HepG2 (cell line): ENCODE measurements around the gene C11orf24. TPM values are rescaled to one million over a fixed set of nuclear protein-coding genes. Genes with fewer than 3 reads are reported as not detected.
A peak's percentile ranks its signal among the peaks of the same experiment; 100 is the strongest.

Source experiments
- AGO2 ChIP-seq: fragments of 200-400 bp; formaldehyde crosslinking; optimal IDR thresholded peaks from 2 replicates; pipeline ENCODE3; 2017; ENCODE audit warnings: mild to moderate bottlenecking, low read depth, low read length, moderate library complexity
- DRAP1 ChIP-seq: IDR thresholded peaks from 2 replicates; pipeline ENCODE4 v1.6.1; 2016; ENCODE audit warnings: missing genetic modification reagents, missing compliant biosample characterization
- GTF3A ChIP-seq: sonication (generic); formaldehyde crosslinking; conservative IDR thresholded peaks from 2 replicates; pipeline ENCODE4 v1.4.0; 2020; ENCODE audit warnings: mild to moderate bottlenecking, missing genetic modification reagents
- HMGXB4 ChIP-seq, 2 experiments: sonication (generic) in 1 of 2; formaldehyde crosslinking in 1 of 2; IDR thresholded peaks; 2 replicates each; pipeline versions ENCODE4 v1.4.0 to v1.6.1; 2018 to 2020; ENCODE audit warnings: missing genetic modification reagents in 2 of 2, borderline replicate concordance in 1 of 2, low read depth in 1 of 2, mild to moderate bottlenecking in 1 of 2, missing biosample characterization in 1 of 2
- HNRNPK ChIP-seq: fragments of 200-400 bp; formaldehyde crosslinking; IDR thresholded peaks from 2 replicates; pipeline ENCODE4 v1.6.1; 2018; ENCODE audit warnings: low read length, low read depth, moderate library complexity, mild to moderate bottlenecking; ENCODE audit not compliant: poor library complexity, severe bottlenecking
- RBFOX2 ChIP-seq: fragments of 200-400 bp; formaldehyde crosslinking; IDR thresholded peaks from 2 replicates; pipeline ENCODE4 v1.6.1; 2017; ENCODE audit warnings: low read depth, mild to moderate bottlenecking, low read length
- SP1 ChIP-seq, 2 experiments: fragments of 450-650 bp in 1 of 2; sonication (generic) in 1 of 2; formaldehyde crosslinking in 1 of 2; IDR thresholded peaks; 2 replicates each; pipeline versions ENCODE4 v1.4.0 to v1.6.1; 2016 to 2020; ENCODE audit warnings: missing genetic modification reagents in 1 of 2
- SRF ChIP-seq: IDR thresholded peaks from 2 replicates; pipeline ENCODE4 v1.6.1; 2011; ENCODE audit warnings: mild to moderate bottlenecking, low read depth, low read length, moderate library complexity
- YEATS2 ChIP-seq: sonication (generic); formaldehyde crosslinking; IDR thresholded peaks from 2 replicates; pipeline ENCODE4 v1.4.0; 2020; ENCODE audit warnings: missing genetic modification reagents, borderline replicate concordance
- ZFY ChIP-seq: sonication (generic); formaldehyde crosslinking; IDR thresholded peaks from 2 replicates; pipeline ENCODE4 v1.4.0; 2020; ENCODE audit warnings: missing genetic modification reagents
- ZNF407 ChIP-seq: sonication (generic); formaldehyde crosslinking; IDR thresholded peaks from one replicate; pipeline ENCODE4 v1.5.1; 2020; ENCODE audit warnings: mild to moderate bottlenecking, missing genetic modification reagents; ENCODE audit errors: not compliant biosample characterization
- ZNF749 ChIP-seq: sonication (generic); formaldehyde crosslinking; IDR thresholded peaks from 2 replicates; pipeline ENCODE4 v1.8.0; 2022; ENCODE audit warnings: mild to moderate bottlenecking, missing genetic modification reagents, moderate library complexity, borderline replicate concordance
- ZNF788 ChIP-seq: sonication (generic); formaldehyde crosslinking; IDR thresholded peaks from 2 replicates; pipeline ENCODE4 v1.5.0; 2020; ENCODE audit warnings: mild to moderate bottlenecking, missing genetic modification reagents, borderline replicate concordance
- polyA plus RNA-seq, 8 experiments: library from polyadenylated mRNA; depleted of rRNA in 3 of 8; stranded (reverse) in 7 of 8; unstranded in 1 of 8; fragments of >200 nt; fragmentation: Illumina TruSeq in 4 of 8; extraction: Trizol in 4 of 8; gene quantifications; 2 replicates each; pipeline versions ENCODE4 v1.2.1 to v1.2.3, GENCODE V29; 2011 to 2016; ENCODE audit warnings: low read depth in 4 of 8, missing spikeins in 1 of 8, mixed read lengths in 1 of 8; ENCODE audit not compliant: insufficient read depth in 1 of 8
- total RNA-seq, 5 experiments: library from RNA; depleted of rRNA; stranded (reverse); fragments of >200 nt; fragmentation: Illumina TruSeq; extraction: Trizol; gene quantifications; 2 replicates each; pipeline ENCODE4 v1.2.3, GENCODE V29; 2016; ENCODE audit warnings: low read depth in 1 of 5
- TF ChIP-seq, protein P1 (sequence below): sonication (generic); formaldehyde crosslinking; IDR thresholded peaks from 2 replicates; pipeline ENCODE4 v1.9.0; 2021; ENCODE audit warnings: missing genetic modification reagents, borderline replicate concordance

The C11orf24 gene
- total and polyA plus RNA-seq, 2 of the 13 experiments (the other 11 are each of a cell fraction or from before 2014, with no cell fraction given) = 52.9 to 55.5 TPM

DNA sequence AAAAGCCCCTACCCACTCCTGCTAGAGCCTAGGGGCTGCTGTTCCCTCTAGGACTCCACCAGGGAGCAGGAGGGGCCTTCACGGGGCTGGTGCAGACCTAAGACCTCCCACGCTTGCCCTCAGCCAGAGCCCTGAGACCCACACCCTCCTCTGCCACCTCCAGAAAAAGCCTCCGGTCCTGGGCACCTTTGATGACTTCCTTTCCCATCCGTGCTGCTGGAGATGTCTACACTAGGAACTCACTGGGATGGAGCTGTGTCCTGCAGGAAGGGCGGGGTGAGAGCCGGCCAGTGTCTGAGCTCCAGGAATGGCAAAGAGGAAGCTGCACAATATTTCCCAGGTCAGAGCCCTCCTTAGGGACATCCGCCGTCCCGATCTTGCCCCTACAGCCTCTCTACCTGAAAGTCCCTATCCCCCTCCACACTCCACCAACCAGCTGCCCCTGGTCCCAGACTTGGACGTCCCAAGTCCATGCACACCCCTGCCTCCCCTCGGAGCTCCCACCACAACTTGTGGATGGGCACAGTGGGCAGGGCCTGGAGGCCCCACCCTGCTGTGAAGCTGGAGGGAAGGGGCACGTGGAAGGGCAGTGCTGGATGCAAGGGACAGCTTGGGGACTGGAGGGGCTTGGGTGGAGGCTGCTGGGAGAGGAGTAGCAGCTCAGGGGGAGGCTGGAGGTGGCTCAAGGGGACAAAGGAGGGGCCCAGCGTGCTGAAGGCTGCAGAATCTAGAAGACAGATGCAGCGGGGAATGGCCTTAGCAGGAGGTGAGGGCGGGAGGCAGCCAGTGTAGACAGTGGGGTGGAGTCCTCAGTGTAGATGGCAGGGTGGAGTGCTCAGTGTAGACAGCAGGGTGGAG is 27.1 kb upstream of the C11orf24 start (continued):
- 0 out of 2 replicates have a peak, but pooled peaks have one; percentile 10 for TF ChIP-seq GTF3A (CRISPR knock-in tag)
- TF ChIP-seq HMGXB4 (CRISPR knock-in tag; IDR thresholded peaks at IDR 0.05; ENCODE audit: borderline replicate concordance in 1 of 2, low read depth in 1 of 2) = peak in 1 of 2 experiments; percentile 26; a peak in 2 of 4 replicates
- TF ChIP-seq SRF = no peak
- TF ChIP-seq ZFY (CRISPR knock-in tag) = no peak; the same call in 1 of the 2 replicates
- peak; percentile 69 for TF ChIP-seq ZNF407
- TF ChIP-seq RBFOX2 = peak; percentile 57
- TF ChIP-seq AGO2 = peak; percentile 53
- TF ChIP-seq HNRNPK = peak; percentile 65
- 0 out of 2 replicates have a peak, but pooled peaks have one; percentile 27 for TF ChIP-seq ZNF749 (CRISPR knock-in tag)
- TF ChIP-seq DRAP1 (CRISPR knock-in tag) = peak; percentile 82
- peak; percentile 66; the same call in 1 of the 2 replicates for TF ChIP-seq ZNF788 (CRISPR knock-in tag)
- TF ChIP-seq, protein P1, sequence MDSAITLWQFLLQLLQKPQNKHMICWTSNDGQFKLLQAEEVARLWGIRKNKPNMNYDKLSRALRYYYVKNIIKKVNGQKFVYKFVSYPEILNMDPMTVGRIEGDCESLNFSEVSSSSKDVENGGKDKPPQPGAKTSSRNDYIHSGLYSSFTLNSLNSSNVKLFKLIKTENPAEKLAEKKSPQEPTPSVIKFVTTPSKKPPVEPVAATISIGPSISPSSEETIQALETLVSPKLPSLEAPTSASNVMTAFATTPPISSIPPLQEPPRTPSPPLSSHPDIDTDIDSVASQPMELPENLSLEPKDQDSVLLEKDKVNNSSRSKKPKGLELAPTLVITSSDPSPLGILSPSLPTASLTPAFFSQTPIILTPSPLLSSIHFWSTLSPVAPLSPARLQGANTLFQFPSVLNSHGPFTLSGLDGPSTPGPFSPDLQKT (CRISPR knock-in tag) = no peak
- TF ChIP-seq YEATS2 (CRISPR knock-in tag) = 0 out of 2 replicates have a peak, but pooled peaks have one; percentile 15
- TF ChIP-seq SP1 (IDR thresholded peaks at IDR 0.05) = no peak
- TF ChIP-seq SP1 (CRISPR knock-in tag; IDR thresholded peaks at IDR 0.05) = 0 out of 2 replicates have a peak, but pooled peaks have one; percentile 27
